Right lobe of liver (tissue), 4 donors: Measurements from ENCODE around the gene PPME1.

Experiments used
- CTCF ChIP-seq, 4 donors: fragments of 200-600 bp in 3 of 4; fragments of 450-650 bp in 1 of 4; IDR thresholded peaks; one replicate each; pipeline versions ENCODE4 v1.5.1 to v1.8.0; 2016 to 2022; ENCODE audit warnings: antibody characterized with exemption in 4 of 4, mild to moderate bottlenecking in 2 of 4
- POLR2A ChIP-seq: fragments of 450-650 bp; IDR thresholded peaks from one replicate; pipeline ENCODE4 v1.6.1; 2017; ENCODE audit warnings: antibody characterized with exemption, mild to moderate bottlenecking
- donor health status: DM: no; HTN: no; CAD: no.
- donor health status: DM: no; HTN: no; CAD: no.
- donor health status: DM: no; HTN: yes; CAD: no.

GRCh38 chr11:74257959-74258553 is 87.0 kb downstream of the PPME1 start:
- TF ChIP-seq CTCF (IDR thresholded peaks at IDR 0.05) (no peak), POLR2A (no peak)
